Measurements from ENCODE around the gene CCNT1. TPM values are rescaled to one million over a fixed set of nuclear protein-coding genes. Genes with fewer than 3 reads are reported as not detected.
"Not testable (repeated sequence)": the region's sequence is repeated elsewhere in the genome, so short reads cannot be mapped to it uniquely, and the experiment has no call there.

CCNT1 gene
- total RNA-seq, 4 donors from 2014 or later, result 17.9 to 40.3 (median 23.1) TPM

GRCh38 chr12:48686615-48687334, 29.7 kb downstream of the CCNT1 start:
- peaks cover 0 to 26% (median 3%) of the 10 kb centered on the region in 3 donors for H3K4me1 ChIP-seq
- TF ChIP-seq POLR2A (IDR thresholded peaks at IDR 0.05) (no peak), POLR2AphosphoS5 (IDR thresholded peaks at IDR 0.05) (no peak), CTCF (IDR thresholded peaks at IDR 0.05) (no peak), EP300 (IDR thresholded peaks at IDR 0.05) (no peak)
- H3K4me3 ChIP-seq, result no peak overlapping the region
- H3K27me3 ChIP-seq, result no peaks in the 10 kb centered on the region
- ATAC-seq, result no peak
- WGBS, 2 donors (ENCODE audit: low coverage in 1 of 2), result 97% methylated on average over 3 of the region's 6 CpGs; no CpG with 5 or more reads in 1 of the 2 donors
- H3K36me3 ChIP-seq, result peaks cover 0 to 32% of the 10 kb centered on the region in 2 donors
- H3K9me3 ChIP-seq, result no peaks in the 10 kb centered on the region
- no peak overlapping the region for H3K27ac ChIP-seq

GRCh38 chr12:48686037-48686595, 30.4 kb downstream of the CCNT1 start:
- H3K4me1 ChIP-seq, result peaks cover 0 to 22% (median 0%) of the 10 kb centered on the region in 3 donors
- 38 to 54% methylated on average over 3 of the region's 3 CpGs for WGBS, 2 donors (ENCODE audit: low coverage in 1 of 2)
- no peak overlapping the region for H3K27ac ChIP-seq

GRCh38 chr12:48683534-48683933, 33.0 kb downstream of the CCNT1 start:
- no peak for TF ChIP-seq POLR2A (IDR thresholded peaks at IDR 0.05)
- TF ChIP-seq POLR2AphosphoS5 (IDR thresholded peaks at IDR 0.05), result no peak
- TF ChIP-seq EP300 (IDR thresholded peaks at IDR 0.05), result no peak
- TF ChIP-seq CTCF (IDR thresholded peaks at IDR 0.05), result no peak
- ATAC-seq, result no peak
- Histone ChIP-seq H3K9me3 (no peaks in the 10 kb centered on the region), H3K27me3 (no peaks in the 10 kb centered on the region), H3K4me3 (no peak overlapping the region), H3K36me3 (peaks cover 0 to 27% of the 10 kb centered on the region in 2 donors), H3K4me1 (peaks cover 9 to 36% (median 22%) of the 10 kb centered on the region in 3 donors), H3K27ac (no peak overlapping the region)
- WGBS, 2 donors (ENCODE audit: low coverage in 1 of 2), result 69 to 75% methylated on average over 1 to 4 of the region's 4 CpGs

More at GRCh38 chr12:48686037-48686595, 30.4 kb downstream of the CCNT1 start:
- no peak for ATAC-seq
- TF ChIP-seq CTCF (IDR thresholded peaks at IDR 0.05) (no peak), EP300 (IDR thresholded peaks at IDR 0.05) (no peak), POLR2A (IDR thresholded peaks at IDR 0.05) (no peak), POLR2AphosphoS5 (IDR thresholded peaks at IDR 0.05) (no peak)
- H3K4me3 ChIP-seq, result no peak overlapping the region
- H3K36me3 ChIP-seq, result peaks cover 0 to 29% of the 10 kb centered on the region in 2 donors
- H3K27me3 ChIP-seq, result no peaks in the 10 kb centered on the region
- H3K9me3 ChIP-seq, result no peaks in the 10 kb centered on the region

GRCh38 chr12:48682927-48683326, 33.6 kb downstream of the CCNT1 start:
- H3K4me3 ChIP-seq, result peak overlapping the region; percentile 70 to 73
- no peak for ATAC-seq
- 81 to 83% methylated on average over 2 of the region's 2 CpGs for WGBS, 2 donors (ENCODE audit: low coverage in 1 of 2)
- H3K27ac ChIP-seq, result peak overlapping the region in 1 of 4 donors; percentile 92
- H3K27me3 ChIP-seq, result no peaks in the 10 kb centered on the region
- TF ChIP-seq POLR2AphosphoS5 (IDR thresholded peaks at IDR 0.05) (no peak), EP300 (IDR thresholded peaks at IDR 0.05) (no peak)
- peaks cover 9 to 42% (median 22%) of the 10 kb centered on the region in 3 donors for H3K4me1 ChIP-seq
- no peaks in the 10 kb centered on the region for H3K9me3 ChIP-seq
- peaks cover 0 to 25% of the 10 kb centered on the region in 2 donors for H3K36me3 ChIP-seq

GRCh38 chr12:48682533-48682905, 34.0 kb downstream of the CCNT1 start:
- Histone ChIP-seq H3K27ac (peak overlapping the region in 3 of 4 donors; percentile 79 to 92 (median 91)), H3K4me1 (peaks cover 9 to 46% (median 22%) of the 10 kb centered on the region in 3 donors), H3K4me3 (peak overlapping the region; percentile 70 to 73), H3K36me3 (peaks cover 0 to 27% of the 10 kb centered on the region in 2 donors)
- ATAC-seq, H3K27me3 ChIP-seq, H3K9me3 ChIP-seq: not testable (repeated sequence)
- WGBS, 2 donors (ENCODE audit: low coverage in 1 of 2), result 26 to 45% methylated on average over 7 to 13 of the region's 19 CpGs

All from gastroesophageal sphincter (tissue), 4 donors.